Suppressor macrophage treated with lipopolysaccharide for 4 hours (primary cell): ENCODE results near the gene SCNN1A.

Experiments
- DNase-seq: peaks from one replicate; pipeline ENCODE4 v3.0.0-alpha.2; 2020

Gene SCNN1A

DNA sequence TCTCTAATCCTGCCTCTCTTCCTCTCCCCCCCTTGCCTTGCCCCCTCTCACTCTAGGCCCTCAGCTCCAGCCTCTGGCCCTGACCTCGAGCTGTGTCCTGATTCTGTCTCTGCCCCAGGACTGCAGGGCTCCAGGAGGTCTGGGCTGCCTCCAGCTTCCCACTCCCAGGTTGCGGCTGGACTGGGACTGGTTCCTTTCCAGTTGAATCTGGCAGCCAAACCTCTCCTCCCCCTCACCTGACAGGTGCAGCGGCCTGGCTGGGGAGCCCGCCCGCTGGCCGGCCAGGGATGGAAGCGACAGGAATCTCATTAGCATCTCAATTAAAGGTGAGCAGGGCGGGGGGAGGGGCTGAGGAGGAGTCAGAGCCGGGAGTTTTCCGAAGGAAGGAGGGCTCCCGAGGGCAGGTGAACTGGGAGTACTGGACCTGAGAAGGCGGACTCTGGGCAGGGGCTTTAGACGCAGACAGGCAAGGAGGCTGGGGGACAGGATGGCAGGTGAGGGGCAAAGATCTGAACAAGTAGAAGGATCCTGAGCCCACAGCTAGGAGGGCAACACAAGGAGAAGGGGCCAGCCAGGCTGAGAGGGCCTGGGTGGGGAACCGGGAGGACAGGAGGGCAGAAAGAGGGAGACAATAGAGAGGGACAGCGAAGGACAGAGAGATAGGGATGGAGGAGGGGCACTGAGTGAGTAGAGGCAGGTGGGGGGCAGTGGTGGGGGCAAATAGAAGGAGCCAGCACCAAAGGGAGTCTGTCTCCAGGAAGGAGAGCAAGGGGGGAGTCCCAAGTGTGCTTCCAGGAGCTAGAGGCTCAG lies at the start of gene SCNN1A:
Gene SCNN1A (minus strand): TSS at position 295 of the 810 bp plus-strand sequence. CDS start 780 bp downstream, outside the sequence.
- DNase-seq: no peak

DNA sequence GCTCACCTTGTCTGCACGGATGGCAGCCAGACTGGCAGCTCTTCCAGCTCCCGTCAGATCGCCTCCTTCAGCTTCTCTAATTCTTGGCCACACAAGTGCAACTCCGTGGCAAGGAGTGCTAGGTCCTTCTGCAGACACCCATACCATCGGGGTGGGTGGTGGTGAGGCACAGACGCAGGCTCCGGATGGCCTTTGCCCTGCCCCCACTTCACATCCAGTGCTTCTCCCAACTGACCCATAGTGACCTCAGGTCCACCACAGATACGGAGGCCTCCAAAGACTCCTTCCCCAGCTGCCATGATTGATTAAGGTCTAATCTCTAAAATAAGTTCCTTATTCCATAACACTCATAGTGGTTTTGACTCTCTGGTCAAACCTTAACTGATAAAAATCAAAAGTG lies 49.5 kb upstream of the SCNN1A start:
- no peak for DNase-seq

GRCh38 chr12:6424008-6424347 lies 48.6 kb upstream of the SCNN1A start:
- DNase-seq: no peak

DNA sequence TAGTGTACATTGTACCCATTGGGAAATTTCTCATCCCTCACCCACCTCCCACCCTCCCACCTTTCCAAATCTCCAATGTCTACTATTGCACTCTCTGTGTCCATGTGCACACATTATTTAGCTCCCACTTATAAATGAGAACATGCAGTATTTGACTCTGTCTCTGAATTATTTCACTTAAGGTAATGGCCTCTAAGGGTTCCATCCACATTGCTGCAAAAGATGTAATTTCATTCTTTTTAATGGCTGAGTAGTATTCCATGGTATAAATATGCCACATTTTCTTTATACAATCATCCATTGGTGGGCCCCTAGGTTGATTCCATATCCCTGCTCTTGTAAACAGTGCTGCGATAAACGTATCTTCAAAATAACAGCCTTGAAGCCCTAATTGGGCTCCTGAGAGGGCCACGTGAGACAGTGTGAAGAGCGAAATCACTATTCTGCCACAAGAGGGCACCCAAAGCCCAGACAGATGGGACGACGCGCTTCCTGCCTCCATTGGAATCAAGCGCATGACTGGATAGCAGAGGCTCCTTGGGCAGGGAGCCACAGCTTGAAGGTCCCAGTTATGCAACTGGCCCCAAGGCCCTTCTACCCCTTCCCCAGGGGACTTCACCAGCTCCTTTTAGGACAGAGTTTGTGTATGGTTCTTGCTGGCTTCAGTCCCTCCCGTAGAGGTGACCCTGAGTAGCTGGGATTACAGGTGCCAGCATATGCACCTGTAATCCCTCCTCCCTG lies 48.1 kb upstream of the SCNN1A start:
- peak; percentile 96 for DNase-seq

- DNase-seq: no peak
Measured at GRCh38 chr12:6420364-6420763, 45.0 kb upstream of the SCNN1A start.

- no peak for DNase-seq
Measured at GRCh38 chr12:6418796-6419195, 43.4 kb upstream of the SCNN1A start.

DNA sequence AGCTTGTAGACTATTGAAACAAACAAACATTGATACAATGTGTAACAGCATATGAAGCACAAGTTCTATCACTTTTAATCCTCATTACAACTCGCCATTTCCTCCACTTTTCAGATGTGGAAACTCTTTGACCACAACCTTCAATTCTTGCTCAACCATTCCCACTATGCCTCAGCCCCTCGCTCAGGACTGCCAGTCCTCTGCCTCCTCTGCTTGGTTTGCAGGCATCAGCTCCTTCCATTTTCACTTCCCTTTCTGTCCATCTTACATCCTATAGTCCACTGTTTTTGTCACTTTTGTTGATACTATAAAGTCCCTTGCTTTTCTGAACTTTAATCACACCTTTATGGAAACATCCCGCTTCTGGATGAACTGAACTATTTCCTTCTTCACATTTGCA lies 41.2 kb upstream of the SCNN1A start:
- peak; percentile 92 for DNase-seq

GRCh38 chr12:6407236-6407954 lies 32.0 kb upstream of the SCNN1A start:
- no peak for DNase-seq

DNA sequence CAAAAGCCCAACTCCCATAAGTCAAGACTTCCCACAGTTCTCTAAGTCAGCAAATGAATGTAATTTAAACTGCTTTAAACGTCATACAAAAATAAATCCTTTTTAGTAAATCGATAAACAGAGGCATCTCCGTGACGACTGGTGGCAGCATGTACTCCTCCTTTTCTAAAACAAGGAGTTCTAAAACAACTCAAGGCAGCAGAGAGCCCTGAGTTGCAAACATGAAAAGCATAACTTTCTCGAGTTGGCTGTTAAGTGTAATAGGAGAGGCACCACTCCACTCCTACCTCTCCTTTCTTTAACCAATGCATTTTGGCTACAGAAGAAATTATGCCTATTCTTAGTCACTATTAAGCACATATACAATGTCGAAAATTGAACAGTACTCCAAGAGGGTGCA lies 30.6 kb upstream of the SCNN1A start:
- DNase-seq: no peak

- DNase-seq: no peak
Measured at GRCh38 chr12:6404390-6404789, 29.0 kb upstream of the SCNN1A start.

- no peak for DNase-seq
Measured at GRCh38 chr12:6399884-6400644, 24.7 kb upstream of the SCNN1A start.

GRCh38 chr12:6396031-6396430 lies 20.7 kb upstream of the SCNN1A start:
- no peak for DNase-seq

DNA sequence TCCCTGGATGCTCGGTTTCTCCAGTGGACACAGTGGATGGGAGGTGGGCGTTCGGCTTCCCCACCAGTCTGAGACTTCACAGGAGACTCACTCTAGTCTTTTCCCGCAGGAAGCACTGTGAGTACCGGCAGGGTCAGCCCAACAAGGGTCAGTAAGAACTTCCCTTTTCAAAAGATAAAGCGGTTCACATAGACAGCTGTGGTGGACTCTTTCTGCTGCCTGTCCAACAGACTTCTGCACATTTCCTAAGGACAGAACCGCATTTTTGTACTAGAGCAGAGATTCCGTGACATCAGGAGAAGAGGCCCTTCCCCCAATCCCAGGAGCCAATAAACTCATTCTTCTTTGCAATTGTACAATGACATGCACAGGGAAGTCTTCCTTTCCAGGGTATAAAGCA lies 19.0 kb upstream of the SCNN1A start:
- DNase-seq: no peak

DNA sequence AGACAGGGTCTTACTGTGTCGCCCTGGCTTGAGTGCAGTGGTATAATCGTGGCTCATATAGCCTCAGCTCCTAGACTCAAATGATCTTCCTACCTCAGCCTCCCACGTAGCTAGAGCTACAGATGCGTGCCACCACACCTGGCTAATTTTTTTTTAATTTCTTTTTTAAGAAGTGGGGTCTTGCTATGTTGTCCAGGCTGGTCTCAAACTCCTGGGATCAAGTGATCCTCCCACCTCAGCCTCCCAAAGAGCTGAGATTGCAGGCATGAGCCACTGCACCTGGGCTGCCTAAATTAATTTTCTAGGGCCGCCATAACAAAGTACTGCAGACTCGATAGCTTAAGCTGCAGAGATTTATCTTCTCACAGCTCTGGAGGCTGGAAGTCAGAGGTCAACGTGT lies 17.7 kb upstream of the SCNN1A start:
- no peak for DNase-seq

DNA sequence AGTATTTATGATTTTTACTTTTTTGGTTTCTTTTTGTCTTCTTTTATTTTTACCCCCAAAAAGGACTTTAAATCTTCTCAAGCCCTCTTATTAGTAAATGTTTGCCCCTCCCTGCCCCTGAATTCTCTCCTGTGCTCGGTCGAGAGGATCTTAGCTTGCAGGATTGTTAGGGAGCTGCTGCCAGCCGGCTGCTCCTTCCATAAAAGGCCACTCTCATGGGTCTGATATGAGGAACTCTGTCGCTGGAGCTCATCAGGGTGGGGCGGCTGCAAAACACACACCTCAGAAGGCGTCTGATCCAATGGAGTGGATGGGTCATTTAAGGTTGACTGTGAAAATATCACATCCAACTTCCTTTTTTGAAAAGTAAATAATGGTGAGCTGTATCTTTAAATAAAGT lies 17.1 kb upstream of the SCNN1A start:
- peak; percentile 40 for DNase-seq

- DNase-seq: no peak
Measured at GRCh38 chr12:6391013-6391412, 15.7 kb upstream of the SCNN1A start.

DNA sequence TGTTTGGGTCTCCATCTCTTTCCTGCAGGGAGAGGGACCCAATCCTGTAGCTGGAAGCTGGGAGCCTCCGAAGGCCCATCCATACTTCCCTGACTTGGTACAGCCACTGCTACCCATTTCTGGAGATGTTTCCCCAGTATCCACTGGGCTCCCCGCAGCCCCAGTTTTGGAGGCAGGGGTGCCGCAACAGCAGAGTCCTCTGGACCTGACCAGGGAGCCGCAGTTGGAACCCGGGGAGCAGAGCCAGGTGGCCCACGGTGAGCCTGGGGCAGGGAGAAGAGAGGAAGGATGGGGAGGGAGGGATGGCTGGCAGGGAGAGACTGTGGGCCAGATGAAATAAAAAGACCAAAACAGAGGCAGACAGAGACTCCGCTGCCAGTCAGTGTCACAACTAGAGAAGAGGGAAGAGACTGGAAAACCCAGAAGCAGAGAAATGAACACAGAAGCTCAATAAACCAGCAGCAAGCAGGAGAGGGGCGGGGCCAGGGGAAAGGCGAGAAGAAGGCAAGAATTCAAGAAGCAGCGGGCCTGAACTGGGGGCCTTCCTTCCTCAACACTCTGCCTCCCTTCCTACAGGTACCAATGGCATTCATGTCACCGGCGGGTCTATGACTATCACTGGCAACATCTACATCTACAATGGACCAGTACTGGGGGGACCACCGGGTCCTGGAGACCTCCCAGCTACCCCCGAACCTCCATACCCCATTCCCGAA lies 14.9 kb upstream of the SCNN1A start:
- no peak for DNase-seq

DNA sequence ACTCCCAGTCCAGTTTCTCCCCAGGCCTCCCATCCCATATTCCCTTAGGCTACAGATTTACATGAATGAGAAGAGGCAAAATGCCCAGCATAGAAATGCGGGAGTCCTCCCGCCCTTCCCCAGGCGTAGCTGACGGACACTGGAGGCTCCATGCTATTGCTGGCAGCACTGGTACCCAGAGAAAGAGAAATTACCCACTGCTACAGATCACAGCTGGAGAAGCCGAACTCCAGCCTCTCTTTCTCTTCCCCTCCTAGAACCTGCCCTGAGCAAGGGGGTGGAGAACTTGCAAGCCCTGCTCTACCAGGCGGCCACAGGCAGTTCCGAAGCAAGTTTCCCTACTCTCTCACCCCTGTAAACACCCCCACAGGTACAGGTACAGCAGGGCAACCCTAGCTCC lies 12.2 kb upstream of the SCNN1A start:
- no peak for DNase-seq

DNA sequence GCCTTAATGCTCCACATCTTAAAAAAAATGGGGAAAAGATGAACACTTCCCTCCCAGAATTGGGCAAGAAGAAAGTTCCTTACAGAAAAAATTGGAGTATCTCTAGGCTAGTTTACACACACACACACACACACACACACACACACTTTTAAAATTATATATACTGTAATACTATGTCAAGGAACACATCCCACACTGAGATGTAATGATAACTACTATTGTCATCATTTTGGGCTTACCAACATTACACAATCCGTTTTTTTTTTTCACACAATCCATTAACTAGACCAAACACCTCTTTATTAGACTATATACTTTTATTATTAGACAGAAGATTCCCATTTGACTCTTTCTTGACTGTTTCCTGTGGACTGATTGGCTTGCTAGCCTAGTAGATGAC lies 11.1 kb upstream of the SCNN1A start:
- peak; percentile 61 for DNase-seq

GRCh38 chr12:6386038-6386437 lies 10.7 kb upstream of the SCNN1A start:
- no peak for DNase-seq

DNA sequence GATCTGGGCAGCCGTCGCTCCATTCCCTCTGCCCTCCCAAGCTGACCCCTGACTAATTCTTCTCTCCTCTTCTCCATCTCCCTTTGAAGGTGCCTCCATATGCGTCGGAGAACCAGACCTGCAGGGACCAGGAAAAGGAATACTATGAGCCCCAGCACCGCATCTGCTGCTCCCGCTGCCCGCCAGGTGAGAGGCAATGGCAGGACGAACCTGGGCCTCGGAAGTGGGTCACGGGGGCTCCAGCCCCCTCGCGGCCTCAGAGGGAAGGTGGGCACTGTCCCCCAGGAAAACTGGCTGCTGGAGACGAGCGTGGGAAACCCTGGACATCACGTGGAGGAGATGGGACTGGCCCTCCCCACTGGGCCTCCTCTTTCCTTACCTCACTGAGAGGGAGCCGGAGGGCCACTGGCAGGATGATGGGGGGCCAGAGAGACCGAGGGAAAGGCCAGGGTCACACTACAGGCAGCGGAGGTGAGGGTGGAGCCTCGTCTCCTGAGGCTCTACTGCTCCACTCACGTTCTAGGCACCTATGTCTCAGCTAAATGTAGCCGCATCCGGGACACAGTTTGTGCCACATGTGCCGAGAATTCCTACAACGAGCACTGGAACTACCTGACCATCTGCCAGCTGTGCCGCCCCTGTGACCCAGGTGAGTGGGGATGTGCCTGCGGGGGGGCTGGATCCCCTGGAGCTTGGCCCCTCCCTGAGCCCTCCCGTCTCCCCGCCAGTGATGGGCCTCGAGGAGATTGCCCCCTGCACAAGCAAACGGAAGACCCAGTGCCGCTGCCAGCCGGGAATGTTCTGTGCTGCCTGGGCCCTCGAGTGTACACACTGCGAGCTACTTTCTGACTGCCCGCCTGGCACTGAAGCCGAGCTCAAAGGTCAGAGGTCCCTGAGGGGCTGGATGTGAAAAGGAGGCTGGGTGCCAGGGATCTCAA lies 9.4 kb upstream of the SCNN1A start:
- no peak for DNase-seq
